Measurements from ENCODE around the gene GABRR1. TPM values are rescaled to one million over a fixed set of nuclear protein-coding genes. Genes with fewer than 3 reads are reported as not detected.
"Not testable (repeated sequence)": the region's sequence is repeated elsewhere in the genome, so short reads cannot be mapped to it uniquely, and the experiment has no call there.

GABRR1 gene
- polyA plus RNA-seq, 3 donors from 2014 or later, result not detected

GRCh38 chr6:89242574-89243330 is 25.6 kb upstream of the GABRR1 start:
- Mint-ChIP-seq H3K9me3 (no peaks in the 10 kb centered on the region), H3K36me3 (no peaks in the 10 kb centered on the region), H3K4me3 (no peak overlapping the region), H3K4me1 (peaks cover 14 to 15% of the 10 kb centered on the region in 2 donors), H3K27ac (peak overlapping the region in 1 of 6 donors; percentile 68), H3K27me3 (ENCODE audit: low read depth in 3 of 3) (peaks cover 5 to 9% (median 5%) of the 10 kb centered on the region in 3 donors)
- peak in 2 of 3 donors; percentile 7 to 34 for DNase-seq

GRCh38 chr6:89239338-89239737 is 22.2 kb upstream of the GABRR1 start:
- Mint-ChIP-seq H3K9me3 (peaks cover 0 to 5% (median 0%) of the 10 kb centered on the region in 6 donors), H3K27me3 (ENCODE audit: low read depth in 3 of 3) (peaks cover 0 to 9% (median 5%) of the 10 kb centered on the region in 3 donors), H3K4me1 (peaks cover 14 to 15% of the 10 kb centered on the region in 2 donors), H3K36me3 (no peaks in the 10 kb centered on the region), H3K27ac (peak overlapping the region in 2 of 6 donors; percentile 9 to 12), H3K4me3 (peak overlapping the region; percentile 14 to 45 (median 41))
- DNase-seq, result peak; percentile 48 to 54 (median 48)

DNA sequence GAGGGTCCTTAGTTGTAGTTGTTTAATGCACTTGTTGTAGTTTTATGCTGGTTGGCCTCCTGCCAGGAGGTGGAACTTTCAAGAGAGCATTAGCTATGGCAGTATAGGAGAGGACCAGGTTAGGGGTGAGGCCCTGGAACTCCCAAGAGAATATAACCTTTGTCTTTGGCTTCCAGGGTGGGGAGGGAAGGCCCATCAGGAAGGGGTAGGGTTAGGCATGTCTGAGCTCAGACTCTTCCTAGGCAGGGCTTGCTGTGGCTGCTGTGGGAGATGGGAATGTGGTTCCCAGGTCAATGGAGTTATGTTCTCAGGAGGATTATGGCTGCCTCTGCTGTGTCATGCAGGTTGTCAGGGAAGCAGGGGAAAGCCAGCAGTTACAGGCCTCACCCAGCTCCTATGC is 20.0 kb upstream of the GABRR1 start:
- Mint-ChIP-seq H3K4me1 (peaks cover 23 to 29% of the 10 kb centered on the region in 2 donors), H3K36me3 (no peaks in the 10 kb centered on the region), H3K27ac (no peak overlapping the region), H3K9me3 (peaks cover 0 to 5% (median 0%) of the 10 kb centered on the region in 6 donors), H3K27me3 (ENCODE audit: low read depth in 3 of 3) (peaks cover 3 to 15% (median 8%) of the 10 kb centered on the region in 3 donors), H3K4me3 (no peak overlapping the region)
- DNase-seq, result no peak

GRCh38 chr6:89233605-89234004 is 16.4 kb upstream of the GABRR1 start:
- H3K4me3 Mint-ChIP-seq, result peak overlapping the region; percentile 77 to 94 (median 83)
- peaks cover 3 to 11% (median 6%) of the 10 kb centered on the region in 3 donors for H3K27me3 Mint-ChIP-seq (ENCODE audit: low read depth in 3 of 3)
- H3K9me3 Mint-ChIP-seq, H3K36me3 Mint-ChIP-seq: not testable (repeated sequence)
- peaks cover 8 to 15% of the 10 kb centered on the region in 2 donors for H3K4me1 Mint-ChIP-seq
- peak; percentile 12 to 22 (median 21) for DNase-seq
- peak overlapping the region in 4 of 6 donors; percentile 2 to 69 (median 58) for H3K27ac Mint-ChIP-seq

DNA sequence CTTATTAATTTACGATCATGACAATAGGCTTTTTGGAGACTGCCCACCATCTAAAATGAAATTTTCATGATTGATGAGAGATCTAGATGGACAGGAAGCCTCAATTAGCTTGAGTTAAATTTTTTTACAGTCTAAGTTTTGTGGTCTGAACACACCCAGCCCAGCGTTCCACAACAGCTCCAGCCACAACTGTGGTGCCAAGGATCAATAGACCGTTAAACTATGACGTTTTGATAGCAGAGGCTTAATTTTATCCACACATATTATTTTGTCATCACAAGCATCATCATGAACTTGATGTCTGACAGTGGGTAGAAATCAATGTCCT is 5.5 kb upstream of the GABRR1 start:
- no peak for DNase-seq
- Mint-ChIP-seq H3K9me3 (peaks cover 0 to 4% (median 0%) of the 10 kb centered on the region in 6 donors), H3K4me1 (no peaks in the 10 kb centered on the region), H3K4me3 (no peak overlapping the region), H3K27ac (no peak overlapping the region), H3K27me3 (ENCODE audit: low read depth in 3 of 3) (peaks cover 0 to 5% (median 5%) of the 10 kb centered on the region in 3 donors), H3K36me3 (no peaks in the 10 kb centered on the region)

GRCh38 chr6:89221971-89222711 is 5.0 kb upstream of the GABRR1 start:
- Mint-ChIP-seq H3K27me3 (ENCODE audit: low read depth in 3 of 3) (peaks cover 0 to 5% (median 5%) of the 10 kb centered on the region in 3 donors), H3K4me1 (no peaks in the 10 kb centered on the region), H3K4me3 (no peak overlapping the region), H3K9me3 (peaks cover 0 to 4% (median 0%) of the 10 kb centered on the region in 6 donors), H3K36me3 (no peaks in the 10 kb centered on the region), H3K27ac (no peak overlapping the region)
- DNase-seq, result no peak

DNA sequence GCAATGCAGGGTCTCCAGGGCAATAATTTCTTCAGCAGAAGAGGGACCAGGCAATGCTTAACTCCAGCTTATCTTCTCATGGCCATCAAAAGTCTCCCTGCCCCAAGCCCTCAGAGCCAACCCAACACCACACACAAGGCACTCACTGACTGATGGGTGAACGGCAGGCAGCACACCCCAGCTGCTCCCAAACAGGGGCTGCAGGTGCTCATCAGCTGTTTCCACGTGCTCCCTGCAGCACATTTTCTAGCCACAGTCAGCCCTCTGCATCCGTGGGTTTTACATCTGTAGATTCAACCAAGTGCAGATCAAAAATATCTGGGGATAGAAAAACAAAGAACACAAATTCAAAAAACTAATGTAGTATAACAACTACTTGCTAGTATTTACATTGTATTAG is 4.0 kb upstream of the GABRR1 start:
- no peaks in the 10 kb centered on the region for H3K4me1 Mint-ChIP-seq

GRCh38 chr6:89216411-89216810 is 747 bp downstream of the GABRR1 start:
- no peak overlapping the region for H3K27ac Mint-ChIP-seq
- H3K4me1 Mint-ChIP-seq, result no peaks in the 10 kb centered on the region
- DNase-seq, result no peak
- no peak overlapping the region for H3K4me3 Mint-ChIP-seq
- H3K36me3 Mint-ChIP-seq, result no peaks in the 10 kb centered on the region
- no peaks in the 10 kb centered on the region for H3K27me3 Mint-ChIP-seq (ENCODE audit: low read depth in 3 of 3)
- no peaks in the 10 kb centered on the region for H3K9me3 Mint-ChIP-seq

More for the DNA sequence above, 4.0 kb upstream of the GABRR1 start:
- no peak for DNase-seq
- peaks cover 0 to 5% (median 5%) of the 10 kb centered on the region in 3 donors for H3K27me3 Mint-ChIP-seq (ENCODE audit: low read depth in 3 of 3)
- no peak overlapping the region for H3K4me3 Mint-ChIP-seq
- H3K27ac Mint-ChIP-seq, result no peak overlapping the region
- peaks cover 0 to 4% (median 0%) of the 10 kb centered on the region in 6 donors for H3K9me3 Mint-ChIP-seq
- no peaks in the 10 kb centered on the region for H3K36me3 Mint-ChIP-seq

GRCh38 chr6:89215391-89215790 is 1.8 kb downstream of the GABRR1 start:
- H3K27me3 Mint-ChIP-seq (ENCODE audit: low read depth in 3 of 3), result peaks cover 0 to 2% (median 0%) of the 10 kb centered on the region in 3 donors
- peaks cover 0 to 4% (median 0%) of the 10 kb centered on the region in 3 donors for H3K36me3 Mint-ChIP-seq
- no peak overlapping the region for H3K4me3 Mint-ChIP-seq
- H3K27ac Mint-ChIP-seq, result no peak overlapping the region
- no peak for DNase-seq
- H3K9me3 Mint-ChIP-seq, result no peaks in the 10 kb centered on the region
- no peaks in the 10 kb centered on the region for H3K4me1 Mint-ChIP-seq

GRCh38 chr6:89214197-89214596 is 3.0 kb downstream of the GABRR1 start:
- Mint-ChIP-seq H3K27ac (no peak overlapping the region), H3K4me1 (no peaks in the 10 kb centered on the region), H3K4me3 (no peak overlapping the region), H3K27me3 (ENCODE audit: low read depth in 3 of 3) (peaks cover 0 to 2% (median 0%) of the 10 kb centered on the region in 3 donors), H3K9me3 (no peaks in the 10 kb centered on the region), H3K36me3 (peaks cover 0 to 4% (median 0%) of the 10 kb centered on the region in 3 donors)
- DNase-seq, result no peak

- no peak overlapping the region for H3K4me3 Mint-ChIP-seq
- H3K36me3 Mint-ChIP-seq, result peaks cover 0 to 4% (median 0%) of the 10 kb centered on the region in 3 donors
- H3K27me3 Mint-ChIP-seq (ENCODE audit: low read depth in 3 of 3), result peaks cover 0 to 2% (median 0%) of the 10 kb centered on the region in 3 donors
- DNase-seq, result no peak
- H3K4me1 Mint-ChIP-seq, result no peaks in the 10 kb centered on the region
- no peaks in the 10 kb centered on the region for H3K9me3 Mint-ChIP-seq
- no peak overlapping the region for H3K27ac Mint-ChIP-seq
These were observed 4.7 kb downstream of the GABRR1 start for GRCh38 chr6:89212472-89212871.

- H3K27ac Mint-ChIP-seq, result no peak overlapping the region
- no peak for DNase-seq
- peaks cover 0 to 4% (median 3%) of the 10 kb centered on the region in 3 donors for H3K27me3 Mint-ChIP-seq (ENCODE audit: low read depth in 3 of 3)
- H3K9me3 Mint-ChIP-seq, result no peaks in the 10 kb centered on the region
- H3K4me1 Mint-ChIP-seq, result no peaks in the 10 kb centered on the region
- H3K36me3 Mint-ChIP-seq, result peaks cover 0 to 4% (median 0%) of the 10 kb centered on the region in 3 donors
- H3K4me3 Mint-ChIP-seq, result no peak overlapping the region
These were observed 7.7 kb downstream of the GABRR1 start for GRCh38 chr6:89209457-89209856.

GRCh38 chr6:89208551-89208950 is 8.6 kb downstream of the GABRR1 start:
- DNase-seq, result no peak
- Mint-ChIP-seq H3K4me1 (no peaks in the 10 kb centered on the region), H3K9me3 (no peaks in the 10 kb centered on the region), H3K4me3 (no peak overlapping the region), H3K27ac (no peak overlapping the region), H3K36me3 (peaks cover 0 to 4% (median 0%) of the 10 kb centered on the region in 3 donors), H3K27me3 (ENCODE audit: low read depth in 3 of 3) (peaks cover 0 to 4% (median 3%) of the 10 kb centered on the region in 3 donors)

DNA sequence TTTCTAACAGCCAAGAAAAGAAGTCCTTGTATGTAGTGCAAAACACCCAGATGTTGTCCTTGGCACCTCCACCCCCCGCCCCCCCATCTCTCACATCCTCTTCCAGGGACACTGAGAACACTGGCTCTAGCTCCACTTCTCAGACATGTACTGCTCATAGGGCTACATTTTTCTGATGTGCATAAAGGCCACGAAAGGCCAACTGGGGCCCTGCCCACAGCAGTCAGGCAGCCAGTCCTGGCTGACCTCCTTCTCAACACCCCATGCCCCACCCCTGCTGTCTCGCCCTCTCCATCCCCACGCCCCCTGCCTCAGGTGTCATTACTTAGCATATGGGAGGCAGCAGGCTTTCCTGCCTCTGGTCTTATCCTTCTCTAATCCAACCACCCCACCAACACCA is 11.3 kb downstream of the GABRR1 start:
- Mint-ChIP-seq H3K9me3 (no peaks in the 10 kb centered on the region), H3K4me3 (no peak overlapping the region)

More for the DNA sequence above, 11.3 kb downstream of the GABRR1 start:
- H3K27ac Mint-ChIP-seq, result peak overlapping the region in 1 of 6 donors; percentile 17
- peaks cover 0 to 4% (median 3%) of the 10 kb centered on the region in 3 donors for H3K27me3 Mint-ChIP-seq (ENCODE audit: low read depth in 3 of 3)
- peaks cover 0 to 2% (median 0%) of the 10 kb centered on the region in 3 donors for H3K36me3 Mint-ChIP-seq
- H3K4me1 Mint-ChIP-seq, result no peaks in the 10 kb centered on the region
- DNase-seq, result no peak
